Glutamatergic neuron (in vitro differentiated cells): Measurements from ENCODE around the gene SLC3A2. TPM values are rescaled to one million over a fixed set of nuclear protein-coding genes. Genes with fewer than 3 reads are reported as not detected.

Source experiments
- DNase-seq: peaks from one replicate; pipeline ENCODE4 v3.0.0; 2022
- H3K27ac Mint-ChIP-seq: one replicate; pipeline ENCODE4 v1.8.0; 2020; ENCODE audit warnings: mild to moderate bottlenecking, mixed read lengths, inconsistent platforms; ENCODE audit not compliant: unreplicated experiment
- H3K27me3 Mint-ChIP-seq: one replicate; pipeline ENCODE4 v1.8.0; 2020; ENCODE audit warnings: mild to moderate bottlenecking, moderate library complexity, mixed read lengths, inconsistent platforms; ENCODE audit not compliant: unreplicated experiment
- H3K36me3 Mint-ChIP-seq: one replicate; pipeline ENCODE4 v1.8.0; 2020; ENCODE audit warnings: mild to moderate bottlenecking, mixed read lengths, inconsistent platforms; ENCODE audit not compliant: unreplicated experiment
- H3K4me1 Mint-ChIP-seq: one replicate; pipeline ENCODE4 v1.8.0; 2020; ENCODE audit warnings: mild to moderate bottlenecking, low read depth, mixed read lengths, inconsistent platforms; ENCODE audit not compliant: unreplicated experiment
- H3K4me3 Mint-ChIP-seq: one replicate; pipeline ENCODE4 v1.8.0; 2020; ENCODE audit warnings: mild to moderate bottlenecking, mixed read lengths, inconsistent platforms; ENCODE audit not compliant: unreplicated experiment
- H3K9me3 Mint-ChIP-seq: one replicate; pipeline ENCODE4 v1.8.0; 2020; ENCODE audit warnings: mild to moderate bottlenecking, moderate library complexity, mixed read lengths, inconsistent platforms; ENCODE audit not compliant: unreplicated experiment
- total RNA-seq: library from RNA; stranded (reverse); fragmentation: NEBNext Ultra II Directional; extraction: Animal tissue kit (Norgen Biotek cat#: 25700); gene quantifications from one replicate; pipeline ENCODE4 v1.2.1, GENCODE V29; 2021; ENCODE audit not compliant: unreplicated experiment
- TF ChIP-seq, protein P1 (sequence below): fragments of 200-600 bp; sonication (generic); IDR thresholded peaks from one replicate; pipeline ENCODE4 v1.5.0; 2021; ENCODE audit not compliant: partially characterized antibody, unreplicated experiment

SLC3A2 gene
- total RNA-seq, 1 donor from 2014 or later, result 221 TPM

DNA sequence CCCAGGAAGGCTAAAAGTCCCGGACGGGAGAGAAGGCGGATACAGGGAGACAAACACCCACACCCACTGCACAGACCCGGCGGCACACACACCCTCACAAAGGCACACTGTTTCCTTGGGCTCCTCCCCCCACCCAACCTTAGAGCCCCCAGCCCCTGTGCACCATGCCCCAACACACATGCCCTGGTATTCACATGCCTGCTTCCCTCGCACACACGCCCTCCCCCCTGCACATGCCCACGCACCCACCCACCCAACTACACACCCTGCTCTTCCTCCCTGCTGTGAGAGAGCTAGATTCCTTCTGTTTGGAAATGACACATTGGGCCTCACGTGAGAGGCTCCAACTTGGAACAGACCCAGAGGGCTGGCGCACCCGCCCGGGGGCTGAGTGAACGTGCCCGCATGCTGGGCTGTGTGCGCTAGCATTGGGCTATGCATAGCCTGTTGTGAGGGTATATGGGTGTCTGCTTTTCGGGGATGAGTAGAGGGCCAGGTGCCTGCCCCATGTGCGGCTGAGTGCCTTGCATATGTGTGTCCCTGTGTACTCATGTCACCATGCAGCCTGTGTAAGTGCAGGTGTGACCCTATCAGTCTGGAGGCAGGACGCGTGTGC, 41.0 kb downstream of the SLC3A2 start:
- H3K36me3 Mint-ChIP-seq, result no peaks in the 10 kb centered on the region
- H3K9me3 Mint-ChIP-seq, result no peaks in the 10 kb centered on the region
- H3K4me1 Mint-ChIP-seq, result peaks cover 2% of the 10 kb centered on the region
- TF ChIP-seq, protein P1, sequence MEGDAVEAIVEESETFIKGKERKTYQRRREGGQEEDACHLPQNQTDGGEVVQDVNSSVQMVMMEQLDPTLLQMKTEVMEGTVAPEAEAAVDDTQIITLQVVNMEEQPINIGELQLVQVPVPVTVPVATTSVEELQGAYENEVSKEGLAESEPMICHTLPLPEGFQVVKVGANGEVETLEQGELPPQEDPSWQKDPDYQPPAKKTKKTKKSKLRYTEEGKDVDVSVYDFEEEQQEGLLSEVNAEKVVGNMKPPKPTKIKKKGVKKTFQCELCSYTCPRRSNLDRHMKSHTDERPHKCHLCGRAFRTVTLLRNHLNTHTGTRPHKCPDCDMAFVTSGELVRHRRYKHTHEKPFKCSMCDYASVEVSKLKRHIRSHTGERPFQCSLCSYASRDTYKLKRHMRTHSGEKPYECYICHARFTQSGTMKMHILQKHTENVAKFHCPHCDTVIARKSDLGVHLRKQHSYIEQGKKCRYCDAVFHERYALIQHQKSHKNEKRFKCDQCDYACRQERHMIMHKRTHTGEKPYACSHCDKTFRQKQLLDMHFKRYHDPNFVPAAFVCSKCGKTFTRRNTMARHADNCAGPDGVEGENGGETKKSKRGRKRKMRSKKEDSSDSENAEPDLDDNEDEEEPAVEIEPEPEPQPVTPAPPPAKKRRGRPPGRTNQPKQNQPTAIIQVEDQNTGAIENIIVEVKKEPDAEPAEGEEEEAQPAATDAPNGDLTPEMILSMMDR, result no peak
- no peak overlapping the region for H3K27ac Mint-ChIP-seq
- H3K27me3 Mint-ChIP-seq, result peaks cover 15% of the 10 kb centered on the region
- H3K4me3 Mint-ChIP-seq, result no peak overlapping the region
- DNase-seq, result no peak

DNA sequence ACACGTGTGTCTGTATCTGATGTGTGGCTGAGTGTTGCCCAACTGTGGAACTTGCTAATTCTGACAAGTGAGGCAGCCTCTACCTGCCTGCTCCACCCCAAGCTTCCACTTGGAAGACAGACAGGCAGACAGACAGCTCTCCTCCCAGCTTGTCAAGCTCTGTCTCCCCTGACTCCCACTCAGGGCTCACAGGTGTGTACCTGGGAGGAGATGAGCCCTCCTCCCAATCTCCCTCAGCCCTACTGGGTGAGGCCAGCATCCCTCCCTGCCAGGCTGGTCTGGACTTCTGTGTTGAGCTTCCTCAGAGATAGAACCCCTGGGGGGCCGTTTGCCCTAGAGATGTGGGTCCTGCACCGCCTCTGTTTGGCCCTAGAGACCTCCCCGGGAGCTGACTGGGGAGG, 41.5 kb downstream of the SLC3A2 start:
- no peak for DNase-seq
- Mint-ChIP-seq H3K36me3 (no peaks in the 10 kb centered on the region), H3K4me3 (peak overlapping the region; percentile 14), H3K9me3 (no peaks in the 10 kb centered on the region), H3K27ac (no peak overlapping the region), H3K27me3 (peaks cover 14% of the 10 kb centered on the region), H3K4me1 (peaks cover 2% of the 10 kb centered on the region)
- TF ChIP-seq, protein P1, result no peak

DNA sequence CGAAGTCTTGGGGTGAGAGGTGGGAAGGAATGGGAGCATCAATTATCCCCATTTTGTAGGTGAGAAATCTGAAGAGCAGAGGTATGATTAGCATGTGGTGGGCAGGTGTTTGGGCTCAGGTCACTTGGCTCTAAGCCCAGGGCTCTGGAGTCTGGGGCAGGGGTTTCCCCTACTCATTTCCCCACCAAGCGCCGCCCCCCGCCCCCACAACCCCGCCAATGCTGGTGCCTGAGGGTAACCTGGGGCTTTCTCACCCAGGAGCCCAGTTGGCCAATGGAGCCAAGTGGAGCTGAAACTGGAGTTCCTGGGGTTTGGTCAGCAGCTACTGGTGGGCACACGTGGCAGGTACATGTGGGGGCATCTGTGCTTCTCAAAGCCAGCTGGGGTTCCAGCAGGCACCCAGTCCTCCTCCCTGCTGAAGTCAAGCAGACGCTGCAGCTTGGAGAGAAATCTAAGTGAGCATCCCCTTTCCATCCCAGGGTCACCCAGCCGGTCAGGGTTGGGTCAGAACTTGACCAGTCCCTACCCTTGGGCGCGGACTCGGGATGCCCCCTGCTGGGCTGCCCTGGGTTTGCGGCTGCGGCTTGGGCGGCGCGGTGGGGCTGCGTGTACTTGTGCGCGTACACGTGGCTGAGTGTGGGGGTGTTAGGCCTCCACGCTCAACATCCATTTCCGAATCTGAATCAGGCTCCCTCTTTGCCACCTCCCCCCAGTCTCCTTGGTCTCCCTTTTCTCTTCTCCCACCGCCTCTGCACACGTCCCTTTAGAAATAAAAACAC, 42.1 kb downstream of the SLC3A2 start:
- Mint-ChIP-seq H3K27ac (no peak overlapping the region), H3K36me3 (no peaks in the 10 kb centered on the region), H3K9me3 (no peaks in the 10 kb centered on the region), H3K4me1 (peaks cover 2% of the 10 kb centered on the region), H3K27me3 (peaks cover 20% of the 10 kb centered on the region), H3K4me3 (peak overlapping the region; percentile 14)
- DNase-seq, result peak; percentile 67
- TF ChIP-seq, protein P1, result peak; percentile 55

DNA sequence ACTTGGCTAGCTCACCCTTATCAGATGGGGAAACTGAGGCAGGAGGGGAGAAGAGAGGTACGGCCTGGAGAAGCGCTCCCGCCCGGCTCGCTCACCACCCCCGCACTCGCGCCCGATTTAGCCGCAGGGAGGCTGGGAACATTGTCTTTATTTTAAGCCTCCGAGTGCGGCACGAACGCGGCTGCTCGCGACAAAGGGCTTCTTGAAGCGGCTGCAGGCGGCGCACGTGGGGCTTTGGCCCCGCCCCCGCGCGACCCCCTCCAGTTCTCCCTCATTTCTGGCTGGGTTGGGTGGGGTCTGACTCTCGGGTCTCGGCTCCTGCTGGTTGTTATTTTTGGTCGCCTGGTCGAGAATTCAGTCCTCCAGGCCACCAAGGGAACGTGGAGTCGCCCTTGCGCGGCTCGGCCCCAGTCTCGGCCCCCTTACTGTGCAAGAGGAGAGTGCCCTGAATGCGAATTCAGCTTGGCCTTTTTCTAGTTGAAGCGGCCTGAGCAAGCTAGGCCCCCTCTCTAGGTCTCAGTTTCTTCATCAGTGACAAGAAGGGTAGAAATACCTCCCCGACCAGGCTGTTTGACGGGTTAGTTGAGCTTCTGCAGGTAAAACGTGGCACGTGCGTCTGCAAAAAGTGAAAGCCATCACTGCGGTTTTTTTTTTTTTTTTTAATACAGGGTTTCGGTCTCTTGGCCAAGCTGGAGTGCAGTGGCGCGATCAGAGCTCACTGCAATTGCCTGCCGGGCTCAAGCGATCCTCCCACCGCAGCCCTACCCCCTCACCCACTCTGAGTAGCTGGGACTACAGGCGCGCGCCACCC, 43.1 kb downstream of the SLC3A2 start:
- Mint-ChIP-seq H3K4me3 (peak overlapping the region; percentile 79), H3K27ac (no peak overlapping the region), H3K4me1 (peaks cover 2% of the 10 kb centered on the region), H3K9me3 (no peaks in the 10 kb centered on the region), H3K36me3 (no peaks in the 10 kb centered on the region), H3K27me3 (peaks cover 28% of the 10 kb centered on the region)
- peak; percentile 47 for DNase-seq
- TF ChIP-seq, protein P1, result no peak

DNA sequence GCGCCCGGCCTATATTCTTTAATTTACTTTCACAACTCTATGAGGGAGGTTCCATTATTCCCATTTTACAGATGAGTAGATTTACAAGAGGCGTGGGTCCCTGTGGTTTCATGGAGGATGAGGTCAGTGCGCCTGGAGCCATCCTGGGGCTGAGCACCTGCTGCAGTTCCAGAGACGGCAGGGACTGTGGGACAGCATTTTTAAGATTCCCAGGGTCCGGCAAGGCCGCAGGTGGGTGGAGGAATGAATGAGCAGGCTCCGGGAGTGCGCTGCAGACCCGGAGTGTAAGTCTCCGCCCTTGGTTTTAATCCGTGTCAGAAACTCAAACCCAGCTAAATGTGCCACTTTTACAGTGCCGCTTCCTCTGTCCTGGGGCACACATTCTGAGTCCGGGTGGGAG, 44.6 kb downstream of the SLC3A2 start:
- H3K27me3 Mint-ChIP-seq, result peaks cover 27% of the 10 kb centered on the region
- DNase-seq, result no peak
- no peaks in the 10 kb centered on the region for H3K9me3 Mint-ChIP-seq
- no peak overlapping the region for H3K4me3 Mint-ChIP-seq
- H3K4me1 Mint-ChIP-seq, result peaks cover 2% of the 10 kb centered on the region
- TF ChIP-seq, protein P1, result no peak
- H3K27ac Mint-ChIP-seq, result no peak overlapping the region
- no peaks in the 10 kb centered on the region for H3K36me3 Mint-ChIP-seq
